GM12874 (cell line): ENCODE measurements around the gene CCDC18.
A peak's percentile ranks its signal among the peaks of the same experiment; 100 is the strongest.

Experiments used
- CTCF ChIP-seq: IDR thresholded peaks from 2 replicates; pipeline ENCODE4 v1.5.1; 2011; ENCODE audit warnings: low read depth, mild to moderate bottlenecking, control low read depth, low read length, moderate library complexity; ENCODE audit not compliant: insufficient read depth

Gene CCDC18

GRCh38 chr1:93164816-93165215 lies 15.7 kb upstream of the CCDC18 start:
- TF ChIP-seq CTCF: no peak

GRCh38 chr1:93167006-93167405 lies 13.5 kb upstream of the CCDC18 start:
- no peak for TF ChIP-seq CTCF

GRCh38 chr1:93171549-93172034 lies 8.9 kb upstream of the CCDC18 start:
- TF ChIP-seq CTCF: no peak

DNA sequence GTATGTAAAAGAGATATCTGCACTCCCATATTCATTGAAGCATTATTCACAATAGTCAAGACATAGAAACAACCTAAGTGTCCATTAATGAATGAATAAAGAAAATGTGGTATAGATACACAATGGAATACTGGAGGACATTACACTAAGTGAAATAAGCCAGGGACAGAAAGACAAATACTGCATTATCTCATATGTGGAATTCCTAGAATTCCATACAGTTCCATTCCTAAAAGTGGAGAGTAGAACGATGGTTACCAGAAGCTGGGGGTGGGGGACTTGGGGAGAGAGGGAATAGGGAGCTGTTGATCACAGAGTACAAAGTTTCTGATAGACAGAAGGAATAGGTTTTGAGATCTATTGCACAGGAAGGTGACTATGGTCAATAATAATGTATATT lies 7.7 kb upstream of the CCDC18 start:
- no peak for TF ChIP-seq CTCF

- no peak for TF ChIP-seq CTCF
Observed at GRCh38 chr1:93177991-93178390, 2.5 kb upstream of the CCDC18 start.

DNA sequence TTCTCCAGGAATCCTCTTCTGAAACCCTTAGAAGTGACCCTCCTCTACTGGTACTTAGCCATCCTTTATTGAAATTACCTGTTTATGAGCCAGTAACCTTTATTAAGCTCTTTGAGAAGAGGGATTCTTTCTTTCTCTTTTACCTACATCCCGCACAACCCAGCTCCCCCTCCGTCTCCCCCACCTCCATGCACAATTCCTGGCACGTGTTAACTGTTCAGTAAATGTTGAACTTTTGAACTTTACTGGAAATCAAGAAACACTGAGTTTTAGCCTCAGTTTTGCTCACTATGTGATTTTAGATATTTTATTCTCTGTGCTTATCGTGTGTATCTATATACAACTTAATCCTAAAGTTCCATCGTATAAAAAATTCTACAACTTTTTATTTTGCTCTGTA lies 2.1 kb upstream of the CCDC18 start:
- no peak for TF ChIP-seq CTCF

DNA sequence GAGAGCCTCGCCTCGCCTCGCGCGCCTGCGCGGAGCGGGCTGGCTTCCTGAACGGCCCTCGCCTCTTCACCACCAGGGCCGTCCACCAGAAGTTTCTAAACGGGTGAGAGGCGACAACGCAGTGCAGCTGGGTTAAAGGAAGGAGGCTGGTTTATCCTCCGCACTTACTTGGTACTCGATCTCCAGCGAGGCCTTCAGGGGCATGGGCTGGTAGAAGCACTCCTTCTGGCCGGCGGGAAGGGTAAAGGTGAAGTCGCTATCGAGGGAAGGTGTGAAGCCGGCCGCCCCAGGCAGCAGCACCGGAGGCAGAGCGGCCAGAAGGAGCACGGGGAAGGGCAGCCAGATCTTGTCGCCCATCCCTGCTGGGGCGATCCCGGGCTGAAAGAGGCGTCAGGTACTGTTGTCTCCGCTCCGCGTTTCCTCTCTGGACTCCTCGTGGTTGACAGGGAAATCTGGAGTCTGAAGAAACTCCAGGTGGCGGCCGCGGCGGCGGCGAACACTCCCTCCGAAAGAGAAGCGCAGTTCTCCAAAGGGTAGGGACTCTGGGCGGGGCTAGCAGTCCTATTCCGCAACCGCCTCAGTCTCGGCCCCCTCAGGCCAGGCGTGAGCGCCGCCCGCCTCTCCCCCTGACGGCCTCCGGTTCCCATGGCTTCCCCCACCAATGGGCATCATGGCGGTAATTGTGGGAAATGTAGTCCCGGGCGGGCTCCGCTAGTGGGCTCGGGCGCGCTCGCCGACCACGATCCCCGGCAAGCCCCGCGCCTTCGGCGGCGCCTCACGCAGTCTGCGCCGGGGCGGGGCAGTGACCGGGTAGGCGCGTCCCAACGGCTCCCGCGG lies 420 bp upstream of the CCDC18 start, which contains the start of gene TMED5:
Gene TMED5 (minus strand): TSS at position 528 of the 837 bp plus-strand sequence. CDS start 171 bp downstream, at position 357.
- TF ChIP-seq CTCF: 0 out of 2 replicates have a peak, but pooled peaks have one; percentile 9
